Gastroesophageal sphincter (tissue), 3 donors: ENCODE results near the gene ADM5.

ENCODE experiments used
- EP300 ChIP-seq: sonication (generic); formaldehyde crosslinking; IDR thresholded peaks from one replicate; pipeline ENCODE4 v1.6.1; 2017; ENCODE audit warnings: antibody characterized with exemption, mild to moderate bottlenecking
- POLR2A ChIP-seq, 2 donors: fragments of 450-650 bp; IDR thresholded peaks; one replicate each; pipeline ENCODE4 v1.6.1; 2017; ENCODE audit warnings: antibody characterized with exemption in 2 of 2, mild to moderate bottlenecking in 2 of 2, moderate library complexity in 1 of 2
- TF ChIP-seq, protein P1 (sequence below), 4 experiments: fragments of 200-600 bp in 2 of 4; fragments of 450-650 bp in 2 of 4; sonication (generic) in 1 of 4; IDR thresholded peaks; one replicate each; pipeline ENCODE4 v1.5.1; 2017 to 2019; ENCODE audit warnings: antibody characterized with exemption in 4 of 4, mild to moderate bottlenecking in 2 of 4, moderate library complexity in 2 of 4

GRCh38 chr19:49667473-49667872 lies 21.9 kb upstream of the ADM5 start:
- TF ChIP-seq, protein P1, sequence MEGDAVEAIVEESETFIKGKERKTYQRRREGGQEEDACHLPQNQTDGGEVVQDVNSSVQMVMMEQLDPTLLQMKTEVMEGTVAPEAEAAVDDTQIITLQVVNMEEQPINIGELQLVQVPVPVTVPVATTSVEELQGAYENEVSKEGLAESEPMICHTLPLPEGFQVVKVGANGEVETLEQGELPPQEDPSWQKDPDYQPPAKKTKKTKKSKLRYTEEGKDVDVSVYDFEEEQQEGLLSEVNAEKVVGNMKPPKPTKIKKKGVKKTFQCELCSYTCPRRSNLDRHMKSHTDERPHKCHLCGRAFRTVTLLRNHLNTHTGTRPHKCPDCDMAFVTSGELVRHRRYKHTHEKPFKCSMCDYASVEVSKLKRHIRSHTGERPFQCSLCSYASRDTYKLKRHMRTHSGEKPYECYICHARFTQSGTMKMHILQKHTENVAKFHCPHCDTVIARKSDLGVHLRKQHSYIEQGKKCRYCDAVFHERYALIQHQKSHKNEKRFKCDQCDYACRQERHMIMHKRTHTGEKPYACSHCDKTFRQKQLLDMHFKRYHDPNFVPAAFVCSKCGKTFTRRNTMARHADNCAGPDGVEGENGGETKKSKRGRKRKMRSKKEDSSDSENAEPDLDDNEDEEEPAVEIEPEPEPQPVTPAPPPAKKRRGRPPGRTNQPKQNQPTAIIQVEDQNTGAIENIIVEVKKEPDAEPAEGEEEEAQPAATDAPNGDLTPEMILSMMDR (IDR thresholded peaks at IDR 0.05): no peak
- TF ChIP-seq POLR2A (IDR thresholded peaks at IDR 0.05): no peak
- TF ChIP-seq EP300: no peak
